Measurements from ENCODE around the gene IL1R1.
A peak's percentile ranks its signal among the peaks of the same experiment; 100 is the strongest.
"Not testable (repeated sequence)": the region's sequence is repeated elsewhere in the genome, so short reads cannot be mapped to it uniquely, and the experiment has no call there.

IL1R1 gene

GRCh38 chr2:102100371-102101096 lies 42.0 kb upstream of the IL1R1 start:
- CTCF ChIA-PET, result interaction anchor here (1.0 kb wide), 1 partner anchor 9 kb away, joined by 3 read pairs; no protein-coding TSS in a partner anchor
- no peak for DNase-seq (ENCODE audit: extremely low spot score)
- no peak for TF ChIP-seq CTCF (IDR thresholded peaks at IDR 0.05; ENCODE audit: control extremely low read depth, extremely low read depth, low read depth, missing control alignments)
- POLR2A ChIA-PET, result no interaction called here

- TF ChIP-seq CTCF (IDR thresholded peaks at IDR 0.05; ENCODE audit: control extremely low read depth, extremely low read depth, low read depth, missing control alignments), result no peak
- CTCF ChIA-PET, result interaction anchor here (1.0 to 1.2 kb wide), 2 partner anchors 9 to 81 kb away, joined by 3 read pairs; no protein-coding TSS in a partner anchor
- POLR2A ChIA-PET, result no interaction called here
- no peak for DNase-seq (ENCODE audit: extremely low spot score)
Measured at GRCh38 chr2:102101097-102101848, 41.3 kb upstream of the IL1R1 start.

GRCh38 chr2:102101849-102102635 lies 40.5 kb upstream of the IL1R1 start:
- no peak for TF ChIP-seq CTCF (IDR thresholded peaks at IDR 0.05; ENCODE audit: control extremely low read depth, extremely low read depth, low read depth, missing control alignments)
- ChIA-PET CTCF (interaction anchor here (1.2 kb wide), 1 partner anchor 82 kb away, joined by 3 read pairs; no protein-coding TSS in a partner anchor), POLR2A (no interaction called here)
- no peak for DNase-seq (ENCODE audit: extremely low spot score)

- DNase-seq (ENCODE audit: extremely low spot score); POLR2A ChIA-PET: not testable (repeated sequence)
- CTCF ChIA-PET, result interaction anchor here (1.2 kb wide), 1 partner anchor 83 kb away, joined by 3 read pairs; no protein-coding TSS in a partner anchor
Measured at GRCh38 chr2:102102636-102102948, 40.0 kb upstream of the IL1R1 start.

GRCh38 chr2:102103284-102103683 lies 39.3 kb upstream of the IL1R1 start:
- DNase-seq (ENCODE audit: extremely low spot score), result no peak
- ChIA-PET POLR2A (no interaction called here), CTCF (no interaction called here)
- TF ChIP-seq CTCF (IDR thresholded peaks at IDR 0.05; ENCODE audit: control extremely low read depth, extremely low read depth, low read depth, missing control alignments), result no peak

- POLR2A ChIA-PET, result no interaction called here
- peak; percentile 34 for DNase-seq (ENCODE audit: extremely low spot score)
- no peak for TF ChIP-seq CTCF (IDR thresholded peaks at IDR 0.05; ENCODE audit: control extremely low read depth, extremely low read depth, low read depth, missing control alignments)
- CTCF ChIA-PET, result no interaction called here
Measured at GRCh38 chr2:102103992-102104871, 38.3 kb upstream of the IL1R1 start.
